ENCODE measurements around the gene IL10RB.

Gene IL10RB

GRCh38 chr21:33290441-33290840, 24.3 kb downstream of the IL10RB start:
- H3K4me3 ChIP-seq (ENCODE audit: low read depth, low read length) = no peak overlapping the region
- TF ChIP-seq CTCF (conservative IDR thresholded peaks at IDR 0.05; ENCODE audit: low read depth, low read length) = no peak
- DNase-seq (ENCODE audit: low read depth) = no peak

GRCh38 chr21:33291686-33292085, 25.5 kb downstream of the IL10RB start:
- DNase-seq (ENCODE audit: low read depth) = no peak
- no peak for TF ChIP-seq CTCF (conservative IDR thresholded peaks at IDR 0.05; ENCODE audit: low read depth, low read length)
- H3K4me3 ChIP-seq (ENCODE audit: low read depth, low read length) = no peak overlapping the region

DNA sequence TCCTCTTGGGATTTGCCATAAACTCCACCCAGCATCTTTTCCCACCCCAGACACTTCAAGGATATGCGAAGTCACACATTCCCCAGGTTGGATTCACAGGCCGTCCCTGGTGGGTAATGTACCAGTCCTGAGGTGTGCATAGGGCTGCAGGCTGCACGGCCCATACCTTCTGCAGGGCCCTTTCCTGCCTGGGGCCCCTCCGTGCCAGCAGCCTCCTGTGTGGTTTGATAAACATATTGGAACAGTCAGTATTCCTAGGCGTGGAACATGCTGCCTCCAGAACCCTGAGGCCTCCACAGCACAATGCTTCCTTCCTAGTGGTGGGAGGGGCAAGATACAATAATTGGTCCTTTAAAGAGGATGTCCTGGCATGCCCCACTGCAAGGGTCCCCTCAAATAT, 26.6 kb downstream of the IL10RB start:
- no peak overlapping the region for H3K4me3 ChIP-seq (ENCODE audit: low read depth, low read length)
- DNase-seq (ENCODE audit: low read depth) = no peak
- no peak for TF ChIP-seq CTCF (conservative IDR thresholded peaks at IDR 0.05; ENCODE audit: low read depth, low read length)

GRCh38 chr21:33293136-33293535, 27.0 kb downstream of the IL10RB start:
- TF ChIP-seq CTCF (conservative IDR thresholded peaks at IDR 0.05; ENCODE audit: low read depth, low read length) = no peak
- DNase-seq (ENCODE audit: low read depth) = no peak
- no peak overlapping the region for H3K4me3 ChIP-seq (ENCODE audit: low read depth, low read length)

- DNase-seq (ENCODE audit: low read depth) = no peak
- TF ChIP-seq CTCF (conservative IDR thresholded peaks at IDR 0.05; ENCODE audit: low read depth, low read length) = no peak
- H3K4me3 ChIP-seq (ENCODE audit: low read depth, low read length) = no peak overlapping the region
Measured at GRCh38 chr21:33293811-33294216, 27.6 kb downstream of the IL10RB start.

DNA sequence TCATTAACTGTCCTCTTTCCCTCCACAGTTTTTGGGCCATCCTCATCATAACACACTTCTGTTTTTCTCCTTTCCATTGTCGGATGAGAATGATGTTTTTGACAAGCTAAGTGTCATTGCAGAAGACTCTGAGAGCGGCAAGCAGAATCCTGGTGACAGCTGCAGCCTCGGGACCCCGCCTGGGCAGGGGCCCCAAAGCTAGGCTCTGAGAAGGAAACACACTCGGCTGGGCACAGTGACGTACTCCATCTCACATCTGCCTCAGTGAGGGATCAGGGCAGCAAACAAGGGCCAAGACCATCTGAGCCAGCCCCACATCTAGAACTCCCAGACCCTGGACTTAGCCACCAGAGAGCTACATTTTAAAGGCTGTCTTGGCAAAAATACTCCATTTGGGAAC, 30.0 kb downstream of the IL10RB start:
- no peak for DNase-seq (ENCODE audit: low read depth)
- no peak overlapping the region for H3K4me3 ChIP-seq (ENCODE audit: low read depth, low read length)
- no peak for TF ChIP-seq CTCF (conservative IDR thresholded peaks at IDR 0.05; ENCODE audit: low read depth, low read length)

GRCh38 chr21:33299181-33299752, 33.1 kb downstream of the IL10RB start:
- no peak for DNase-seq (ENCODE audit: low read depth)
- H3K4me3 ChIP-seq (ENCODE audit: low read depth, low read length) = no peak overlapping the region
- no peak for TF ChIP-seq CTCF (conservative IDR thresholded peaks at IDR 0.05; ENCODE audit: low read depth, low read length)

Data from choroid plexus epithelial cell (primary cell).